ENCODE data around the gene MYH10. TPM values are rescaled to one million over a fixed set of nuclear protein-coding genes. Genes with fewer than 3 reads are reported as not detected.

MYH10 gene
- total and polyA plus RNA-seq, 4 donors, result 86.0 to 121 (median 106) TPM

DNA sequence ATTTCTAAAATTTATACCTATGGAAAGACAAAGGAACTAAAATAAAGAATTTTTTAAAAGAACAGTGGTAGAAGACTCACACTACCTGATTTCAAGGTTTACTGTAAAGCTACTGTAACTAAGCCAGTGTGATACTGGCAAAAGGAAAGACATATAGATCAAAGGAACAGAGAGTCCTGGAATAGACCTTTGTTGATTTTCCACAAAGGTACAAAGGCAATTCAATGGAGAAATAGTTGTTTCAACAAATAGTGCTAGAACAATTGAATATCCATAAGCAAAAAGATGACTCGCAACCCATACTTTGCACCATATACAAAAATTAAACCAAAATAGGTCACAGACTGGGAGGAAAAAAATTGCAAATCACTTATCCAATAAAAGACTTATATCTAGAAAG, 36.7 kb downstream of the MYH10 start:
- H3K36me3 ChIP-seq (ENCODE audit: control insufficient read depth, insufficient read depth, low read length), result peaks cover 2% of the 10 kb centered on the region
- no peaks in the 10 kb centered on the region for H3K27me3 ChIP-seq (ENCODE audit: control insufficient read depth, insufficient read depth, low read length)
- peaks cover 4% of the 10 kb centered on the region for H3K9me3 ChIP-seq (ENCODE audit: control insufficient read depth, insufficient read depth, low read length)
- peaks cover 3% of the 10 kb centered on the region for H3K4me1 ChIP-seq (ENCODE audit: control insufficient read depth, insufficient read depth, low read length)
- DNase-seq (ENCODE audit: low read depth in 4 of 6, low spot score in 6 of 6), result no peak
- no CpG with 5 or more reads among the region's 1 CpG for WGBS (ENCODE audit: insufficient coverage)
- H3K4me3 ChIP-seq (ENCODE audit: low read depth, low read length), result no peak overlapping the region
- H3K27ac ChIP-seq (ENCODE audit: low read depth, low read length), result no peak overlapping the region

DNA sequence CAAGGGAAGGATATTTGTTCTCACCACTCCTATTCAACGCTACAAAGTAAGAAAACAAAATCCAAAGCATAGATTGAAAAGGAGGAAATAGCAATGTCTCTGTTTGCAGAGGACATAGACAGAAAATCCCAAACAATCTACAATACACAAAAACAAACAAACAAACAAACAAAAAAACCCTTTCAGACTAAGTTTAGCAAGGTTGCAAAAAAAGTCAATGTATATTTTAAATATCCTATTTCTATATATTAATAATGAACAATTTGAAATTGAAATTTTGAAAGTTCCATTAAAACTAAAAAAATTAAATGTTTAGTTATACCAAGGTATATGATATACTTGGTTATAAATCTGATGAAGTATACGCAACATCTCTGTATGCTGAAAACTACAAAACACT, 37.2 kb downstream of the MYH10 start:
- no CpG with 5 or more reads among the region's 2 CpGs for WGBS (ENCODE audit: insufficient coverage)

DNA sequence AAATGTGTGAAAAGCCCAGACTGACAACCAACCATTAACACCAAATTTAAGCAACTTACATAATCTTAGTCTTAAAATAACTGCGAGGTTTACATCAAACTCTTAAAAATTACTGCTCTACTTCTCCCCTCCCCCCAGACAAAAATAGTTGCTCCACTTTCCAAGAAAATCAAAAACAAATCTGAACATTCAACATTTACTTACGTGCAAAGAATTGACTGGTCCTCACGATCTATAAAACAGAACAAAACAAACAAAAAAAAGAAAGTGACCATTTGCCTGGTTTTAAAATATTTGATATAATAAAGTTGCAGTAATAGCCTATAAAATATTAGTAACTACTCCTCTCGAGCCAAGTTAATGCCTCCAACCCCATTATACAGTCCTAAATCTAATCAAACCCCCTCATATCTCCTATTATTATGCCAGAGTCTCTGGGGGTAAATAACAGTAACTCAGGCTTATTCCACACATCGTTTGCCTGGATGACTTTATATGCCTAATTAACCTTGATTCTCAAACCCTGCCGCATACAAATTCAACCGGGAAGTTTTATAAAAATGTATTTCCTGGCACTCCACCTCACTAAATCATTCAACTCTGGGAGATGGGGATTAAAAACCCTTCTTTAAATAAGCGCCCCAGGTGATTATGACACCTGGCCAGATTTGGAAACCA, 41.5 kb downstream of the MYH10 start:
- Histone ChIP-seq H3K27ac (ENCODE audit: low read depth, low read length) (no peak overlapping the region), H3K9me3 (ENCODE audit: control insufficient read depth, insufficient read depth, low read length) (peaks cover 4% of the 10 kb centered on the region), H3K4me1 (ENCODE audit: control insufficient read depth, insufficient read depth, low read length) (peaks cover 3% of the 10 kb centered on the region), H3K4me3 (ENCODE audit: low read depth, low read length) (no peak overlapping the region), H3K27me3 (ENCODE audit: control insufficient read depth, insufficient read depth, low read length) (no peaks in the 10 kb centered on the region), H3K36me3 (ENCODE audit: control insufficient read depth, insufficient read depth, low read length) (peaks cover 6% of the 10 kb centered on the region)
- WGBS (ENCODE audit: insufficient coverage), result 67% methylated on average over 2 of the region's 8 CpGs
- peak in 2 of 6 donors; percentile 6 to 63 for DNase-seq (ENCODE audit: low read depth in 4 of 6, low spot score in 6 of 6)

More for the DNA sequence above, 37.2 kb downstream of the MYH10 start:
- H3K4me3 ChIP-seq (ENCODE audit: low read depth, low read length), result no peak overlapping the region
- no peak overlapping the region for H3K27ac ChIP-seq (ENCODE audit: low read depth, low read length)
- peaks cover 2% of the 10 kb centered on the region for H3K36me3 ChIP-seq (ENCODE audit: control insufficient read depth, insufficient read depth, low read length)
- H3K9me3 ChIP-seq (ENCODE audit: control insufficient read depth, insufficient read depth, low read length), result peaks cover 4% of the 10 kb centered on the region
- no peaks in the 10 kb centered on the region for H3K27me3 ChIP-seq (ENCODE audit: control insufficient read depth, insufficient read depth, low read length)
- no peak for DNase-seq (ENCODE audit: low read depth in 4 of 6, low spot score in 6 of 6)
- peaks cover 3% of the 10 kb centered on the region for H3K4me1 ChIP-seq (ENCODE audit: control insufficient read depth, insufficient read depth, low read length)

- WGBS (ENCODE audit: insufficient coverage), result 93% methylated on average over 4 of the region's 4 CpGs
- peaks cover 6% of the 10 kb centered on the region for H3K36me3 ChIP-seq (ENCODE audit: control insufficient read depth, insufficient read depth, low read length)
- no peak overlapping the region for H3K27ac ChIP-seq (ENCODE audit: low read depth, low read length)
- peaks cover 3% of the 10 kb centered on the region for H3K4me1 ChIP-seq (ENCODE audit: control insufficient read depth, insufficient read depth, low read length)
- no peak overlapping the region for H3K4me3 ChIP-seq (ENCODE audit: low read depth, low read length)
- H3K27me3 ChIP-seq (ENCODE audit: control insufficient read depth, insufficient read depth, low read length), result no peaks in the 10 kb centered on the region
- DNase-seq (ENCODE audit: low read depth in 4 of 6, low spot score in 6 of 6), result no peak
- no peaks in the 10 kb centered on the region for H3K9me3 ChIP-seq (ENCODE audit: control insufficient read depth, insufficient read depth, low read length)
Measured at GRCh38 chr17:8586766-8587165, 43.8 kb downstream of the MYH10 start.

GRCh38 chr17:8585911-8586310, 44.6 kb downstream of the MYH10 start:
- Histone ChIP-seq H3K27me3 (ENCODE audit: control insufficient read depth, insufficient read depth, low read length) (no peaks in the 10 kb centered on the region), H3K36me3 (ENCODE audit: control insufficient read depth, insufficient read depth, low read length) (peaks cover 6% of the 10 kb centered on the region), H3K4me1 (ENCODE audit: control insufficient read depth, insufficient read depth, low read length) (peaks cover 3% of the 10 kb centered on the region), H3K27ac (ENCODE audit: low read depth, low read length) (no peak overlapping the region), H3K4me3 (ENCODE audit: low read depth, low read length) (no peak overlapping the region), H3K9me3 (ENCODE audit: control insufficient read depth, insufficient read depth, low read length) (no peaks in the 10 kb centered on the region)
- no peak for DNase-seq (ENCODE audit: low read depth in 4 of 6, low spot score in 6 of 6)
- WGBS (ENCODE audit: insufficient coverage), result 60% methylated on average over 1 of the region's 1 CpG

- no peak overlapping the region for H3K27ac ChIP-seq (ENCODE audit: low read depth, low read length)
- no peak for DNase-seq (ENCODE audit: low read depth in 4 of 6, low spot score in 6 of 6)
- WGBS (ENCODE audit: insufficient coverage), result 100% methylated on average over 1 of the region's 2 CpGs
- no peak overlapping the region for H3K4me3 ChIP-seq (ENCODE audit: low read depth, low read length)
- H3K9me3 ChIP-seq (ENCODE audit: control insufficient read depth, insufficient read depth, low read length), result no peaks in the 10 kb centered on the region
- H3K36me3 ChIP-seq (ENCODE audit: control insufficient read depth, insufficient read depth, low read length), result peaks cover 6% of the 10 kb centered on the region
- no peaks in the 10 kb centered on the region for H3K27me3 ChIP-seq (ENCODE audit: control insufficient read depth, insufficient read depth, low read length)
- no peaks in the 10 kb centered on the region for H3K4me1 ChIP-seq (ENCODE audit: control insufficient read depth, insufficient read depth, low read length)
Measured at GRCh38 chr17:8583954-8584353, 46.6 kb downstream of the MYH10 start.

DNA sequence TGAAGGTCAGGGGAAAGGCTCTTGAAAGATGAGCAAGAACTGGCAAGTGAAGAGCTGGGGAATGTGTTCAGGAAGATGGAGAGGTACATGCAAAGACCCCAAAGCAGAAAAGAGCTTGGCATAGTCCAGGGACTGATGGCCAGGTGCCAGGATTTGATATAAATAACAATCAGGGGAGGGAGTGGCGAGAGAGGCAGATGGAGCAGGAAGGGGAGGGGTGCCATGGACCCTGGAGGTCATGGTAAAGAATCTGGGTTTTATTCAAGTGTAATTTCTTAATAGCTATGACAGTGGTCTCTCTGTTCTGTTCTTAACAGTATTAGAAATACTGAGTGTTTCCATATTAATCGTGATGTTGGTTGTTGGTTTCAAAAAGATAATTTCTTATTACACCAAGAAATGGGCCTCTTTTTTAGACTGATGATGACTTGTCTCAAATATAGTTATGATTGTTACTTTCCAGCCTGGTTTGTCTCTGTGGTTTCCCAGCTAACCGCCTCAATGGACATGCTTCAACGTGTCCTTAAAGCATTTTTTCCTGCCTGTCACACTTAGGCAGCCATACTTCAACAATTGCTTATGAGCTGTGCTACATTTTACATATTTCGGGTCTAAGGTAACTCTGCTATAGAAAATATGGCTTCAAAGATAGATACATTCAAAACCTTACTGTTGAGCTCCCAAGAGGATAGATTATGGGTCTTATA, 49.4 kb downstream of the MYH10 start:
- peak in 2 of 6 donors; percentile 14 to 46 for DNase-seq (ENCODE audit: low read depth in 4 of 6, low spot score in 6 of 6)
- 50% methylated on average over 1 of the region's 5 CpGs for WGBS (ENCODE audit: insufficient coverage)
- H3K36me3 ChIP-seq (ENCODE audit: control insufficient read depth, insufficient read depth, low read length), result peaks cover 2% of the 10 kb centered on the region
- H3K27me3 ChIP-seq (ENCODE audit: control insufficient read depth, insufficient read depth, low read length), result no peaks in the 10 kb centered on the region
- H3K4me1 ChIP-seq (ENCODE audit: control insufficient read depth, insufficient read depth, low read length), result no peaks in the 10 kb centered on the region
- H3K4me3 ChIP-seq (ENCODE audit: low read depth, low read length), result no peak overlapping the region
- H3K27ac ChIP-seq (ENCODE audit: low read depth, low read length), result no peak overlapping the region
- H3K9me3 ChIP-seq (ENCODE audit: control insufficient read depth, insufficient read depth, low read length), result no peaks in the 10 kb centered on the region

- no peaks in the 10 kb centered on the region for H3K4me1 ChIP-seq (ENCODE audit: control insufficient read depth, insufficient read depth, low read length)
- H3K4me3 ChIP-seq (ENCODE audit: low read depth, low read length), result no peak overlapping the region
- WGBS (ENCODE audit: insufficient coverage), result no CpG with 5 or more reads among the region's 2 CpGs
- H3K27me3 ChIP-seq (ENCODE audit: control insufficient read depth, insufficient read depth, low read length), result no peaks in the 10 kb centered on the region
- peaks cover 2% of the 10 kb centered on the region for H3K36me3 ChIP-seq (ENCODE audit: control insufficient read depth, insufficient read depth, low read length)
- no peak for DNase-seq (ENCODE audit: low read depth in 4 of 6, low spot score in 6 of 6)
- H3K27ac ChIP-seq (ENCODE audit: low read depth, low read length), result no peak overlapping the region
- H3K9me3 ChIP-seq (ENCODE audit: control insufficient read depth, insufficient read depth, low read length), result no peaks in the 10 kb centered on the region
Measured at GRCh38 chr17:8577868-8578267, 52.7 kb downstream of the MYH10 start.

GRCh38 chr17:8576559-8577294, 53.8 kb downstream of the MYH10 start:
- WGBS (ENCODE audit: insufficient coverage), result 85% methylated on average over 2 of the region's 3 CpGs
- H3K27ac ChIP-seq (ENCODE audit: low read depth, low read length), result no peak overlapping the region
- H3K4me3 ChIP-seq (ENCODE audit: low read depth, low read length), result no peak overlapping the region
- H3K27me3 ChIP-seq (ENCODE audit: control insufficient read depth, insufficient read depth, low read length), result no peaks in the 10 kb centered on the region
- no peaks in the 10 kb centered on the region for H3K4me1 ChIP-seq (ENCODE audit: control insufficient read depth, insufficient read depth, low read length)
- DNase-seq (ENCODE audit: low read depth in 4 of 6, low spot score in 6 of 6), result peak in 1 of 6 donors; percentile 38
- H3K9me3 ChIP-seq (ENCODE audit: control insufficient read depth, insufficient read depth, low read length), result no peaks in the 10 kb centered on the region
- peaks cover 4% of the 10 kb centered on the region for H3K36me3 ChIP-seq (ENCODE audit: control insufficient read depth, insufficient read depth, low read length)
